Ovary (tissue), 9 donors: ENCODE measurements around the gene CAPN5. TPM values are rescaled to one million over a fixed set of nuclear protein-coding genes. Genes with fewer than 3 reads are reported as not detected.

Source experiments
- DNase-seq, 5 donors: peaks; one replicate each; pipeline ENCODE4 v3.0.0-alpha.2; 2019 to 2020
- H3K27ac ChIP-seq, 2 donors: fragments of 200-600 bp; one replicate each; pipeline versions ENCODE4 v1.5.1 to v1.8.0; 2019 to 2022
- H3K27me3 ChIP-seq: fragments of 200-600 bp; one replicate; pipeline ENCODE4 v1.8.0; 2022
- H3K36me3 ChIP-seq: fragments of 200-600 bp; sonication (generic); one replicate; pipeline ENCODE4 v1.5.1; 2019
- H3K4me1 ChIP-seq: one replicate; pipeline ENCODE4 v1.8.1; 2013; ENCODE audit warnings: mild to moderate bottlenecking, moderate library complexity; ENCODE audit not compliant: insufficient read depth
- H3K4me3 ChIP-seq: fragments of 200-600 bp; sonication (generic); one replicate; pipeline ENCODE4 v1.5.1; 2017
- H3K9me3 ChIP-seq, 2 donors: fragments of 200-600 bp in 1 of 2; sonication (generic) in 1 of 2; one replicate each; pipeline versions ENCODE4 v1.5.1 to v1.8.1; 2013 to 2019; ENCODE audit warnings: mild to moderate bottlenecking in 1 of 2, moderate library complexity in 1 of 2
- EP300 ChIP-seq: sonication (generic); formaldehyde crosslinking; IDR thresholded peaks from one replicate; pipeline ENCODE4 v1.6.1; 2017; ENCODE audit warnings: antibody characterized with exemption
- POLR2A ChIP-seq: fragments of 450-650 bp; IDR thresholded peaks from one replicate; pipeline ENCODE4 v1.6.1; 2017; ENCODE audit warnings: antibody characterized with exemption, mild to moderate bottlenecking, moderate library complexity
- WGBS, 3 donors: extraction: QIAGEN DNeasy Blood & Tissue Kit in 1 of 3; methylation state at CpG; one replicate each; pipeline versions ENCODE4 v1.1.5 to v1.1.7; 2013 to 2017; 5-methylcytosine and 5-hydroxymethylcytosine counted together
- intact Hi-C, 4 donors: fragments of 100-400 bp; cut with DNase I; formaldehyde crosslinking; loops; one replicate each; pipeline versions ENCODE4 v1.11.0 to v1.15.1; 2022 to 2023
- polyA plus RNA-seq, 2 donors: library from polyadenylated mRNA; stranded (reverse); fragments of 200-250 nt in 1 of 2; fragments of 350-450 nt in 1 of 2; fragmentation: Illumina TruSeq in 1 of 2; extraction: RNeasy Lipid Tissue Mini Kit (QIAGEN cat#74804) in 1 of 2; gene quantifications; one replicate each; pipeline ENCODE4 v1.2.3, GENCODE V29; 2013 to 2014
- total RNA-seq, 7 donors: library from RNA; depleted of rRNA in 2 of 7; stranded (reverse); fragments of >200 nt in 2 of 7; fragmentation: NEBNext Ultra II Directional in 3 of 7; extraction: Animal tissue kit (Norgen Biotek cat#: 25700) in 3 of 7; gene quantifications; one replicate each; pipeline versions ENCODE4 v1.1.0 to v1.2.4, GENCODE V29; 2016 to 2023
- TF ChIP-seq, protein P1 (sequence below), 3 donors: fragments of 450-650 bp in 2 of 3; fragments of 200-600 bp in 1 of 3; IDR thresholded peaks; one replicate each; pipeline versions ENCODE4 v1.5.1 to v1.8.0; 2016 to 2022; ENCODE audit warnings: antibody characterized with exemption in 3 of 3, mild to moderate bottlenecking in 1 of 3
- donor health status: DM: no; HTN: no; CAD: no; lungs with moderate emphysema.
- donor health status: DM: no; HTN: no; CAD: no.
- donor health status: Bipolar disorder and iron deficiency.
- donor health status: DM: yes; HTN: yes; CAD: no.
- donor health status: DM: no; HTN: no; CAD: no.
- donor health status: DM: yes; HTN: yes; CAD: no.

CAPN5 gene
- total and polyA plus RNA-seq, 9 donors: 3.0 to 82.2 (median 21.3) TPM

- TF ChIP-seq, protein P1, sequence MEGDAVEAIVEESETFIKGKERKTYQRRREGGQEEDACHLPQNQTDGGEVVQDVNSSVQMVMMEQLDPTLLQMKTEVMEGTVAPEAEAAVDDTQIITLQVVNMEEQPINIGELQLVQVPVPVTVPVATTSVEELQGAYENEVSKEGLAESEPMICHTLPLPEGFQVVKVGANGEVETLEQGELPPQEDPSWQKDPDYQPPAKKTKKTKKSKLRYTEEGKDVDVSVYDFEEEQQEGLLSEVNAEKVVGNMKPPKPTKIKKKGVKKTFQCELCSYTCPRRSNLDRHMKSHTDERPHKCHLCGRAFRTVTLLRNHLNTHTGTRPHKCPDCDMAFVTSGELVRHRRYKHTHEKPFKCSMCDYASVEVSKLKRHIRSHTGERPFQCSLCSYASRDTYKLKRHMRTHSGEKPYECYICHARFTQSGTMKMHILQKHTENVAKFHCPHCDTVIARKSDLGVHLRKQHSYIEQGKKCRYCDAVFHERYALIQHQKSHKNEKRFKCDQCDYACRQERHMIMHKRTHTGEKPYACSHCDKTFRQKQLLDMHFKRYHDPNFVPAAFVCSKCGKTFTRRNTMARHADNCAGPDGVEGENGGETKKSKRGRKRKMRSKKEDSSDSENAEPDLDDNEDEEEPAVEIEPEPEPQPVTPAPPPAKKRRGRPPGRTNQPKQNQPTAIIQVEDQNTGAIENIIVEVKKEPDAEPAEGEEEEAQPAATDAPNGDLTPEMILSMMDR (IDR thresholded peaks at IDR 0.05): no peak
- TF ChIP-seq EP300 (no peak), POLR2A (no peak)
- H3K36me3 ChIP-seq: no peaks in the 10 kb centered on the region
- H3K4me1 ChIP-seq: peaks cover 17% of the 10 kb centered on the region
- H3K27me3 ChIP-seq: no peaks in the 10 kb centered on the region
- no peak overlapping the region for H3K27ac ChIP-seq
- intact Hi-C loops: no loop called here
- no peak overlapping the region for H3K4me3 ChIP-seq
- no peaks in the 10 kb centered on the region for H3K9me3 ChIP-seq
- no peak for DNase-seq
- 94 to 99% (median 95%) methylated on average over 13 of the region's 13 CpGs for WGBS, 3 donors
Measured at GRCh38 chr11:77106759-77107158, 40.0 kb downstream of the CAPN5 start.

DNA sequence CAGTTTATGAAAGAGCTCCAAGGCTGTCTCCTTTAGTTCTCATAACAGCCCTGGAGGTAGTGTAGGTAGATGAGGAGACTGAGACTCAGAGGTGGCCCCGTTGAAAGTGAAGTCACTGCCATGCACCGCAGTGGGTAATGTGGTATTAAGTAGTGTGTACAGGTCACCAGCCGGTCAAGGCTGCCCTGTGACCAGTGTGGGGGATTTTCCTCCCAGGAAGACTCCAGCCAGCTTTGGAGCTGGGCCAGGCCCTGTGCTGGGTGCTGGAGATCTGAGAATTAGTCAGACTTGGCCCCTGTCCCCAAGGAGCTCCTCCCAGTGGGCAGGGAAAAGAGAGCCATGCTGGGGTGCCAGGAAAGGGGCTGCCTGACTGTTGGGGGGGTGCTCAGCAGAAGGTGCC is 41.2 kb downstream of the CAPN5 start:
- TF ChIP-seq POLR2A (no peak), EP300 (no peak)
- TF ChIP-seq, protein P1 (IDR thresholded peaks at IDR 0.05): no peak
- WGBS, 3 donors: 11 to 42% (median 28%) methylated on average over 3 of the region's 3 CpGs
- intact Hi-C loops: no loop called here
- peak; percentile 65 to 87 (median 82) for DNase-seq
- Histone ChIP-seq H3K4me1 (peaks cover 17% of the 10 kb centered on the region), H3K9me3 (no peaks in the 10 kb centered on the region), H3K27ac (peak overlapping the region in 1 of 2 donors; percentile 13), H3K36me3 (no peaks in the 10 kb centered on the region), H3K27me3 (no peaks in the 10 kb centered on the region), H3K4me3 (no peak overlapping the region)

- H3K4me1 ChIP-seq: peaks cover 17% of the 10 kb centered on the region
- peak overlapping the region in 1 of 2 donors; percentile 13 for H3K27ac ChIP-seq
- no peak overlapping the region for H3K4me3 ChIP-seq
- WGBS, 3 donors: 82 to 89% (median 83%) methylated on average over 9 of the region's 9 CpGs
- no peak for DNase-seq
- intact Hi-C loops: no loop called here
- no peaks in the 10 kb centered on the region for H3K36me3 ChIP-seq
- TF ChIP-seq POLR2A (no peak), EP300 (no peak)
- TF ChIP-seq, protein P1 (IDR thresholded peaks at IDR 0.05): no peak
- H3K9me3 ChIP-seq: no peaks in the 10 kb centered on the region
- H3K27me3 ChIP-seq: no peaks in the 10 kb centered on the region
Measured at GRCh38 chr11:77108436-77108835, 41.7 kb downstream of the CAPN5 start.

DNA sequence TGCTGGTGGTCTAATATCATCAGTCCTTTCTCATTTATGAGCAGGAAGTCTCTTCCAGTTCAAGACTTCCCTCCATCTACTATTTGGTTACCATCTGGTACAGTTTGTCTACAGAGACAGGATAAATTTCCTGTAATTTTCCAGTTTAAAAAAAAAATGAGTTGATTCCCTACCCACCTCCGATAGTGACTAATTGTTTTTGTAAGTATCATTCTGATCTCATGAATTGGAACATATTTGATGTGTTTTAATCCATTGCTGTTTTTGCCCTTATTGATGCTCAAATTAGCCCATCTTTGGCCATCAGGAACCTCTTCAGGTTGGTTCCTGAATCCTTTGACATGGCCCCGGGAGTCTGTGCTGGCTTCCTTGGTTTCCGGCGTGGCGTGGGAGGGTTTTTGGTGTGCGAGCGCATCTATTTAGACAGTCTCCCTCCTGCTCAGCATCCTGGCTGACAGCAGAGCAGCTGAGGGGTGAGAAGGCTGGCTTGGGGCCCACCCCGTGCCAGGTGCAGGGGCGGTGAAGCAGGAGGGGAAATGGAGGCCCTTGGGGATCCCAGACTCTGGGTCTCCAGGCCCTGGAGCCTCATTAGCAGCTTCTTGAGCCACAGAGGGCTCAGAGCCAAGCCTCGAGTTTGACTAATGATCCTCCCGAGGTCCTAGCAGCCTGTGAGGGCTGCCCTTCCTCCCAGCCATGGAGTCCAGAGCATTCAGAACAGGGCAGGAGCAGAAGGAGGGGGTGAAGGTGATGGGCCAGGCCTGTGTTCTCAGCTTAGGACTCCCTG is 42.7 kb downstream of the CAPN5 start:
- H3K4me3 ChIP-seq: no peak overlapping the region
- intact Hi-C loops: no loop called here
- no peak for DNase-seq
- 64 to 65% (median 65%) methylated on average over 11 of the region's 11 CpGs for WGBS, 3 donors
- TF ChIP-seq, protein P1 (IDR thresholded peaks at IDR 0.05): no peak
- TF ChIP-seq EP300 (no peak), POLR2A (no peak)
- no peak overlapping the region for H3K27ac ChIP-seq
- H3K4me1 ChIP-seq: peaks cover 17% of the 10 kb centered on the region
- no peaks in the 10 kb centered on the region for H3K27me3 ChIP-seq
- no peaks in the 10 kb centered on the region for H3K36me3 ChIP-seq
- H3K9me3 ChIP-seq: no peaks in the 10 kb centered on the region
